ENCODE measurements around the gene NR2C2AP.

GRCh38 chr19:19162495-19162894 is 40.7 kb downstream of the NR2C2AP start:
- TF ChIP-seq CTCF (conservative IDR thresholded peaks at IDR 0.05) (no peak), ZFX (IDR thresholded peaks at IDR 0.05) (no peak)
